GM10847 (cell line): ENCODE results near the gene CHPF.

ENCODE experiments used
- POLR2A ChIP-seq: IDR thresholded peaks from 2 replicates; pipeline ENCODE4 v1.6.1; 2011; ENCODE audit not compliant: insufficient read length; ENCODE audit errors: extremely low read depth

The CHPF gene

DNA sequence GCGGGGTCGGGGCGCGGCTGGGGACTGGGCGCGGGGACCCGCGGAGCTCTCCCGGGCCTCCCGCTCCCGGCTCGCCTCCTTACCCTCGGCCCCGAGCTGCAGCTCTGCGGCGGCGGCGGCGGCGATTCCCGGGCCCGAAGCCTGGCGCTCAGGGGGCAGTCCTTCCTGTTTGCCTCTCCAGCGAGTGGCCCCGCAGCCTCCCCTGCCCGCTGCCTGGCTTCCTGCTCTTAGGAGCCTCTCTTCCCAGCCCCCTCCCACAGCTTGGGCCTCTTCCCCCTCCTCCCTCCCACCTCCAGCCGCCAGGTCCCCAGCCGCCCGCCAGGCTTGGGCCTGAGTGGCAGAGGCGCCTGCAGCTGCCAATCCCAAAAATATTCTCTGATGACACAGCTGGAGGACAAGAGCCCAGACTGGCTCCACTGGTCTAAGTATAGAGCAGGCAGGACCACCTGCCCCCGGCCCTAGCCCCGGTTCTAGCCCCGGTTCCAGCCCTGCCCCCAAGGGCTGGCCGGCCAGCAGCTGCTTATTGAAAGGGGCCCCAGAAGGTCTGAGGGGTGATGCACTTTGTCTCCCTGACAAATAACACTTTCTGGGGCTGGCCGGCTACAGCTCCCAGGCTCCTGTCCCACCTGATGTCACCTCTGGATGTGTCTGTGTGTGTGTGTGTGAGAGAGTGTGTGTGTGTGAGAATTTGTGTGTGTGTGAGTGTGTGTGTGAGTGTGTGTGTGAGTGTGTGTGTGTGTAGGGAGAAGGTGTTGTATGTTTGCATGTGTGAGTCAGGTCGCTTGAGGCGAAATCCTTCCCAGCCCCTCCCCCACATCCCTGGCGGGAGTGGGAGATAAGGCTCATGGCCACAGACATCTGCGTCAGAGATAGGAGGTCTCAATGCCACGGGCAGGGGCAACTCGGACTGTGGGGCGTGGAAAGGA lies 28.0 kb upstream of the CHPF start, which contains the start of gene OBSL1:
Gene OBSL1, minus strand, starts transcription at position 229 of the 926 bp plus-strand sequence. CDS start 307 bp downstream, outside the sequence.
- TF ChIP-seq POLR2A = no peak

DNA sequence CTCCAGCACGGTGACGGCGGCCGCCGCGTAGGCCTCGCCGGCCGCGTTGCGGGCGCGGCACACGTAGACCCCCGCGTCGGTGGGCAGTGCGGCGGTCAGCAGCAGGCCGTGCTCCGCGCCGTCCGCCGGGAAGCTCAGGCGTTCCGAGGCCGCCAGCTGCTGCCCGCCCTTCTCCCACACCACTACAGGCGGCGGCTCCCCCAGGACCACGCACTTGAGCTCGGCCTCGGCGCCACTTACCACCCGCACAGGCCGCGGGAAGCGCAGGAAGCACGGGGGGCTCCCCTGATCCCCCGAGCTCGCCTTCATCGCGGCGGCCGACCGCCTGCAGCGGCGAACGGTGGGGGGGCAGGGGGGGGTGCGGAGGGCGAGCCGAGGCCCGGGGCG lies 27.3 kb upstream of the CHPF start:
- TF ChIP-seq POLR2A = no peak

DNA sequence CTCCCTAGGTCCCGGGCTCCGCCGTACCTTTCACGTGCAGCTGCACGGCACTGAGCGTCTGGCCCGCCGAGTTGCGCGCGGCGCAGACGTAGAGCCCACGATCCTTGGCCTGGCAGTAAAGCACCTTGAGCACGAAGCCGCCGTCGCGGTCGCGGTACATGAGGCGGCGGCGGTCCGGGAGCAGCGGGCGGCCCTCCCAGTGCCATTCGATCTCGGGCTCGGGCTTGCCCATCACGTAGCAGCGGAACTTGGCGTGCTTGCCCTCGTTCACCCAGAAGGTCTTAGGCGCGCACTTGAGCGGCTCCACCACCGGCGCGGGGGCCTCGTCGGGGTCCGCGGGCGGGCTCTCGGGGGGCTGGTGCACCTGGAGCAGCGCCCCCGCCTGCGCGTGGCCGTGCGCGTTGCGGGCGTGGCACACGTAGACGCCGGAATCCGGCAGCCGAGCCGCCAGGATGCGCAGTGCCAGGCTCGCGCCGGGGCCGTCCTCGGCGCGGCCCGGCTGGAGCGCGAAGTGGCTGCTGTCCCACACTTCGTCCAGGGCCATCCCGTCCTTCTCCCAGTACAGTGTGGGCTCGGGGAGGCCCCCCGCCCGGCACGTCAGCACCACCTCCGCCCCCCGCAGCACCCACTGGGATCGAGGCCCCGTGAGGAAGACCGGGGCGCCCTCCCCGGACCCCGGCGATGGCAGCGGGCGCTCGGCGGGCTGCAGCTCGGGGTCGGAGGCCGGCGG lies 26.8 kb upstream of the CHPF start:
- TF ChIP-seq POLR2A = no peak

GRCh38 chr2:219569635-219570034 lies 26.0 kb upstream of the CHPF start:
- TF ChIP-seq POLR2A = no peak

DNA sequence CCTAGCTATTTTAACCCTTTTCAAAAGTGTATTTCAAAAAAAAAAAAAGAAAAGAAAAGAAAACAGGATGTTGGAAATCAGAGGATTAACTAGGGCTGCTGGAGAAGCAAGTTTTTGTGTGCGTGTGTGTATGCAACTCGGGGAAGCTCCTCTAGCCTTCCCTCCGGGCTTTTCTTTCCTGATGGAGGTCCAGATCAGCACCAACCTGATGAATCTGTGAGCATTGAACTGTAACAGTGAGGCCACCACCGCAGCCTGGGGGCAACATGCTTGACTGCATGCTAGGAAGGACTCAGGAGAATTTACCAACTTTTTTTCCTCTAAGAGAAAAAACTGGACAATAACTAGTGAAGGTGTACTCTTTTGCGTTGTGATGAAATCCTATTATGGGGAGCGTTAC lies 25.4 kb upstream of the CHPF start:
- no peak for TF ChIP-seq POLR2A

GRCh38 chr2:219567791-219568361 lies 24.3 kb upstream of the CHPF start:
- TF ChIP-seq POLR2A = no peak

DNA sequence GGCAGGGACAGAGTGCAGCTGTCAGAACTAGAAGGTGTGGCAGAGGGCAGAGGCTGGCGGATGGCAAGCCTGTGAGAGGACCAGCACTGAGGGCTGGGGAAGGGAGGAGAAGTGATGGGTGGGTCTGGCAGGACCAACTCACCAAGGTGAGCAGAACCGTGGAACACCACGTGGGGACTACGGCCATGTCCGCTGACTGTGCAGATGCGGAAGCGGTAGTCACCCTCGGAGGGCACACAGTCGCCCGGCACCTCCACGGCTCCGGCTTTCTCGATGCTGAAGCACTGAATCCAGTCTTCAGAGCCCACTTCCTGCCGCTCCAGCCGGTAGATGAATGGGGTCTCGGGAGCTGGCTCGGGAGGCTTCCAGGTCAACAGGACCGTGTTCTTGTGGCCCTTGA lies 23.5 kb upstream of the CHPF start:
- no peak for TF ChIP-seq POLR2A

DNA sequence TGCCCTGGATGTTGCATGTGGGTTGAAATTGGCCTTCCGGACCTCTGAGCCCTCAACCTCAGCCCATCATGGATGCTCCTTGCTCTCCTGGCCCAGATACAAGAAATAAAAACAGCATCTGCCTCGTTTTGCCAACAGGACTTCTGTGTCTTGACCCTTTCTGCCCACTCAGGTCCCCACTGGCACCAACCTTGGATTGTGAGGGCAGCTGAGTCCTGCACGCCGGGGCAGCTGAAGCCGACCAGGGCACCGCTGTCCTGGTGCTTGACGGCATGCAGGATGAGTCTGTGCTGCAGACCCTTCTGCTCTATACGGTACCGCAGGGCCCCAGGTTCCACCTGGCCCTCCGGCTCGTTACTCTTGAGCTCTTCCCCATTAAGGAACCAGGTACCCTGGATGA lies 23.0 kb upstream of the CHPF start:
- TF ChIP-seq POLR2A = no peak

DNA sequence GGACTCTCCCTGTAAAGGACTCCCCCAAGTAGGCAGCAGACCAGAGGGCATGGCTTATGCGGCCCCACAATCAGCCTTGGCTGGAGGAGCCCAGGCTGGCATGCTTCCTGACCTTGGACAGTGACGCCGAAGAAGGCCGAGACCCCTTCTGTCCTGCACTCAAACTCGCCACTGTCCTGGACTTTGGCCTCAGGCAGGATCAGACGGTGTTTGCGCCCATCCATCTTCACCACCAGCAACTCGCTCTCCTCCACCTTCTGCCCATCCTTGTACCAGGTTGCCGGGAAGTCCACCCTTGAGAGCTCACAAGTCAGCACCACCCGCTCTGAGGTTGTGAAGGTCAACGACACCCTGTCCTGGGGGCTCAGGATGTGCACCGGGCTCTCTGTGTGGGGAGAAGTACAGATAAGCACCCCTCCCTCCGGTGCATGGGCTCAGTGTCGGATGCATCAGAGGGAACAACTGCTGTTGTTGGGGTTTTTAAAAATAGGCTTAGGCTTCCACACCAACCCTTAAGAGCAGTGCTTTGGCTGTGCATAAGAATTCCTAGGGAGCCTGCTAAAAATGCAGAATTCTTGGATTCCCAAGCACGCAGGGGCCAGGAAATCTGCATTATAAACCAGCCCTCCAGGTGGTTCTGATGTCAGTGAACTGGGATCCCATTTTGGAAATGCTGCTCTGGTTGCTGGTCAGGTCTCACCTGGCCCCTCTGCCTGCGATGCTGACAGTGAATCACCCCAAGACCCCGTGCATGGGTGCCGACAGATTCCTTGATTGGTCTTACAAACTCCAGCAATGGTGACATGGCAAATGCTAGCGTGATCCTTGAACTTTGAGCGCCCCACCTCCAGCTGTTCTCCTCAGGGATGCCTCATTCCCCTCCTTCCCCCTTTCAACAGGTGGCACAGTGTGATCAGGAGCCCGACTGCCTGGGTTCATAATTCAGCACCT lies 21.8 kb upstream of the CHPF start:
- TF ChIP-seq POLR2A = no peak

GRCh38 chr2:219563271-219563928 lies 19.8 kb upstream of the CHPF start:
- no peak for TF ChIP-seq POLR2A

GRCh38 chr2:219562049-219563020 lies 18.7 kb upstream of the CHPF start:
- no peak for TF ChIP-seq POLR2A

GRCh38 chr2:219561179-219562048 lies 17.8 kb upstream of the CHPF start:
- TF ChIP-seq POLR2A = no peak
